HepG2 (cell line): Measurements from ENCODE around the gene DGKG. TPM values are rescaled to one million over a fixed set of nuclear protein-coding genes. Genes with fewer than 3 reads are reported as not detected.

ENCODE experiments used
- FOXK1 ChIP-seq: sonication (generic); formaldehyde crosslinking; IDR thresholded peaks from 2 replicates; pipeline ENCODE4 v1.4.0; 2020; ENCODE audit warnings: low read depth, missing genetic modification reagents, borderline replicate concordance
- GABPB1 ChIP-seq: IDR thresholded peaks from 2 replicates; pipeline ENCODE4 v1.6.1; 2016; ENCODE audit warnings: mild to moderate bottlenecking, missing genetic modification reagents, moderate library complexity, missing compliant biosample characterization
- GATAD1 ChIP-seq: IDR thresholded peaks from 2 replicates; pipeline ENCODE4 v1.6.1; 2016; ENCODE audit warnings: missing genetic modification reagents, missing compliant biosample characterization
- KIAA2018 ChIP-seq: sonication (generic); formaldehyde crosslinking; IDR thresholded peaks from 2 replicates; pipeline ENCODE4 v1.5.0; 2020; ENCODE audit warnings: mild to moderate bottlenecking, missing genetic modification reagents, borderline replicate concordance
- MED1 ChIP-seq: sonication (generic); formaldehyde crosslinking; IDR thresholded peaks from 2 replicates; pipeline ENCODE4 v1.4.0; 2020; ENCODE audit warnings: missing genetic modification reagents
- NCOR1 ChIP-seq: fragments of 200-600 bp; sonication (generic); IDR thresholded peaks from 2 replicates; pipeline ENCODE4 v1.7.0; 2017; ENCODE audit warnings: antibody characterized with exemption, low read length, borderline replicate concordance
- NONO ChIP-seq, 2 experiments: fragments of 450-650 bp in 1 of 2; sonication (generic) in 1 of 2; formaldehyde crosslinking in 1 of 2; IDR thresholded peaks in 1 of 2; conservative IDR thresholded peaks in 1 of 2; 2 replicates each; pipeline versions ENCODE4 v1.6.1 to v1.8.0; 2017 to 2022; ENCODE audit warnings: mild to moderate bottlenecking in 1 of 2, missing genetic modification reagents in 1 of 2, moderate library complexity in 1 of 2
- RFXANK ChIP-seq: IDR thresholded peaks from 2 replicates; pipeline ENCODE4 v1.6.1; 2016
- ZBTB46 ChIP-seq: sonication (generic); formaldehyde crosslinking; IDR thresholded peaks from 2 replicates; pipeline ENCODE4 v1.4.0; 2020; ENCODE audit warnings: mild to moderate bottlenecking, missing genetic modification reagents, borderline replicate concordance
- ZFX ChIP-seq: sonication (generic); formaldehyde crosslinking; IDR thresholded peaks from 2 replicates; pipeline ENCODE4 v1.4.0; 2020; ENCODE audit warnings: mild to moderate bottlenecking, low read depth, missing genetic modification reagents, moderate library complexity
- ZKSCAN8 ChIP-seq: IDR thresholded peaks from 2 replicates; pipeline ENCODE4 v1.6.1; 2016; ENCODE audit warnings: borderline replicate concordance, missing genetic modification reagents, missing compliant biosample characterization
- ZNF101 ChIP-seq: sonication (generic); formaldehyde crosslinking; IDR thresholded peaks from 2 replicates; pipeline ENCODE4 v1.4.0; 2020; ENCODE audit warnings: mild to moderate bottlenecking, low read depth, missing genetic modification reagents, borderline replicate concordance
- ZNF816 ChIP-seq: sonication (generic); formaldehyde crosslinking; IDR thresholded peaks from 2 replicates; pipeline ENCODE4 v1.8.0; 2022; ENCODE audit warnings: missing genetic modification reagents, mild to moderate bottlenecking, borderline replicate concordance
- ZSCAN31 ChIP-seq: sonication (generic); formaldehyde crosslinking; IDR thresholded peaks from 2 replicates; pipeline ENCODE4 v1.5.0; 2020; ENCODE audit warnings: low read depth, mild to moderate bottlenecking, missing genetic modification reagents
- polyA plus RNA-seq, 8 experiments: library from polyadenylated mRNA; depleted of rRNA in 3 of 8; stranded (reverse) in 7 of 8; unstranded in 1 of 8; fragments of >200 nt; fragmentation: Illumina TruSeq in 4 of 8; extraction: Trizol in 4 of 8; gene quantifications; 2 replicates each; pipeline versions ENCODE4 v1.2.1 to v1.2.3, GENCODE V29; 2011 to 2016; ENCODE audit warnings: low read depth in 4 of 8, missing spikeins in 1 of 8, mixed read lengths in 1 of 8; ENCODE audit not compliant: insufficient read depth in 1 of 8
- total RNA-seq, 5 experiments: library from RNA; depleted of rRNA; stranded (reverse); fragments of >200 nt; fragmentation: Illumina TruSeq; extraction: Trizol; gene quantifications; 2 replicates each; pipeline ENCODE4 v1.2.3, GENCODE V29; 2016; ENCODE audit warnings: low read depth in 1 of 5
- TF ChIP-seq, protein P1 (sequence below): IDR thresholded peaks from 2 replicates; pipeline ENCODE4 v1.6.1; 2012; ENCODE audit warnings: inconsistent platforms
- TF ChIP-seq, protein P2 (sequence below): sonication (generic); formaldehyde crosslinking; IDR thresholded peaks from 2 replicates; pipeline ENCODE4 v1.4.0; 2020; ENCODE audit warnings: missing genetic modification reagents

DGKG gene
- total and polyA plus RNA-seq, 2 of the 13 experiments (the other 11 are each of a cell fraction or from before 2014, with no cell fraction given): 3.8 to 6.2 TPM

- TF ChIP-seq KIAA2018 (CRISPR knock-in tag): no peak
- no peak for TF ChIP-seq FOXK1 (CRISPR knock-in tag)
- 0 out of 2 replicates have a peak, but pooled peaks have one; percentile 41 for TF ChIP-seq ZBTB46 (CRISPR knock-in tag)
- TF ChIP-seq ZKSCAN8 (CRISPR knock-in tag): 0 out of 2 replicates have a peak, but pooled peaks have one; percentile 17
- TF ChIP-seq NCOR1: no peak
- TF ChIP-seq GABPB1 (CRISPR knock-in tag): peak; percentile 63
- TF ChIP-seq, protein P1, sequence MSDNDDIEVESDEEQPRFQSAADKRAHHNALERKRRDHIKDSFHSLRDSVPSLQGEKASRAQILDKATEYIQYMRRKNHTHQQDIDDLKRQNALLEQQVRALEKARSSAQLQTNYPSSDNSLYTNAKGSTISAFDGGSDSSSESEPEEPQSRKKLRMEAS: peak; percentile 50; the same call in 1 of the 2 replicates
- TF ChIP-seq ZFX (CRISPR knock-in tag): peak; percentile 76
- TF ChIP-seq, protein P2, sequence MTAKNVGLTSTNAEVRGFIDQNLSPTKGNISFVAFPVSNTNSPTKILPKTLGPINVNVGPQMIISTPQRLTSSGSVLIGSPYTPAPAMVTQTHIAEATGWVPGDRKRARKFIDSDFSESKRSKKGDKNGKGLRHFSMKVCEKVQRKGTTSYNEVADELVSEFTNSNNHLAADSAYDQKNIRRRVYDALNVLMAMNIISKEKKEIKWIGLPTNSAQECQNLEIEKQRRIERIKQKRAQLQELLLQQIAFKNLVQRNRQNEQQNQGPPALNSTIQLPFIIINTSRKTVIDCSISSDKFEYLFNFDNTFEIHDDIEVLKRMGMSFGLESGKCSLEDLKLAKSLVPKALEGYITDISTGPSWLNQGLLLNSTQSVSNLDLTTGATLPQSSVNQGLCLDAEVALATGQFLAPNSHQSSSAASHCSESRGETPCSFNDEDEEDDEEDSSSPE (CRISPR knock-in tag): peak; percentile 50; the same call in 1 of the 2 replicates
- no peak for TF ChIP-seq ZNF816 (CRISPR knock-in tag)
- TF ChIP-seq ZNF101: no peak
- 0 out of 2 replicates have a peak, but pooled peaks have one; percentile 19 for TF ChIP-seq MED1 (CRISPR knock-in tag)
- 0 out of 2 replicates have a peak, but pooled peaks have one; percentile 60 for TF ChIP-seq ZSCAN31
- TF ChIP-seq RFXANK (CRISPR knock-in tag): no peak
- TF ChIP-seq NONO (IDR thresholded peaks at IDR 0.05): no peak
- TF ChIP-seq NONO (CRISPR knock-in tag; conservative IDR thresholded peaks at IDR 0.05): no peak
- 0 out of 2 replicates have a peak, but pooled peaks have one; percentile 20 for TF ChIP-seq GATAD1 (CRISPR knock-in tag)
Observed at GRCh38 chr3:186209810-186210752, 152.0 kb downstream of the DGKG start (continued).
